SK-N-SH treated with all-trans-retinoic acid at 6 μM for 48 hours (cell line): ENCODE results near the gene SLC39A10.

Experiments
- CREB5 ChIP-seq: fragments of 250-450 bp; sonication (Bioruptor Pico); IDR thresholded peaks from 2 replicates; pipeline ENCODE4 v1.5.1; 2020; ENCODE audit warnings: low read depth, mild to moderate bottlenecking, moderate library complexity
- PATZ1 ChIP-seq: fragments of 250-450 bp; sonication (Bioruptor Pico); IDR thresholded peaks from 2 replicates; pipeline ENCODE4 v1.8.0; 2020; ENCODE audit warnings: mild to moderate bottlenecking, moderate library complexity, borderline replicate concordance
- ZNF8 ChIP-seq: fragments of 450-650 bp; formaldehyde crosslinking; IDR thresholded peaks from 2 replicates; pipeline ENCODE4 v1.5.0; 2020; ENCODE audit warnings: mild to moderate bottlenecking, moderate library complexity

- no peak for TF ChIP-seq PATZ1 (CRISPR knock-in tag)
- no peak for TF ChIP-seq CREB5 (CRISPR knock-in tag)
- TF ChIP-seq ZNF8 (CRISPR knock-in tag), result no peak
Observed at GRCh38 chr2:195683174-195683573, 26.1 kb downstream of the SLC39A10 start.
